Umbilical cord (tissue), 2 donors: ENCODE results near the gene NKX3-2. TPM values are rescaled to one million over a fixed set of nuclear protein-coding genes. Genes with fewer than 3 reads are reported as not detected.
"Not testable (repeated sequence)": the region's sequence is repeated elsewhere in the genome, so short reads cannot be mapped to it uniquely, and the experiment has no call there.

Experiments used
- DNase-seq: peaks from one replicate; pipeline ENCODE4 v3.0.0-alpha.2; 2015; ENCODE audit warnings: low spot score
- total RNA-seq: library from RNA; depleted of rRNA; stranded (reverse); fragments of >200 nt; gene quantifications from one replicate; pipeline ENCODE4 v1.2.3, GENCODE V29; 2014; ENCODE audit warnings: low replicate concordance; ENCODE audit not compliant: insufficient read depth

Gene NKX3-2
- 0.24 TPM for total RNA-seq

GRCh38 chr4:13543839-13544605 lies at the start of gene NKX3-2:
NKX3-2 (minus strand) TSS chr4:13544508; CDS start chr4:13544414, 94 bp downstream.
- peak; percentile 12 for DNase-seq

DNA sequence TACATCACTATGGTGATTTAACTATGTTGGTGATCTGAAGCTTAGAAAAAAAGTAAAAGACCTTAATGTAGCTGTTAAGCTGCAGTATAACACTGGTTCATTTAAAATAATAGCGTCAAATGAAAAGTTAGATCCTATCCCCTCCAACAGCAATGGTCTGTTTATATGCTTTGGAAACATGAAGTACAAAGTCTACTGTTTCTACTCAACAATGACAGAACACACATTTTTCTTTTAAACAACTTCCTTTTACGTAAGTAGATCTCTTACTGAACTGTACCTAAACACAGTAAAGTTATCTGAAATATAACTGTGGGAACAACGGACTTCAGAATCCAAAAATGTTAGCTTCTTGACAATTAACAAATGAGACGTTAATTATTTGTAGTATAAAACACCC lies 47.9 kb upstream of the NKX3-2 start:
- no peak for DNase-seq

DNA sequence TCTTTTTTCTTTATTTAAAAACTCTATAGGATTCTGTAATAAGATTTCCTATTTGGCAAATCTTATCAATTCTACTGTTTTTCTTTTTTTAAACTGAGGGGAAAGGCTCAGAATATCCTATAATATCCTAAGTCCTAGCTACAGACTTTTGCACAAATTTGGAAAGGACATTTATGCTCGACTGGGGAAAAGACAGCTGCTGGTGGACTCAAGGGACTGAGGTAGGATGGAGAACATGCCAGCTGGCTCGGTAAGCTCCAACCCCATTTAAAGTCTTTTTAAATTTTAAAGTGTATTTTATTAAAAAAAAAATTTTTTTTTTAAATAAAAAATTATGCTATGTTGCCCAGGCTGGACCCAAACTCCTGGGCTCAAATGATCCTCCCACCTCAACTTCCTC lies 46.5 kb upstream of the NKX3-2 start:
- no peak for DNase-seq

GRCh38 chr4:13588954-13589353 lies 44.6 kb upstream of the NKX3-2 start:
- DNase-seq, result no peak

- DNase-seq, result no peak
Measured at GRCh38 chr4:13584481-13584880, 40.2 kb upstream of the NKX3-2 start.

DNA sequence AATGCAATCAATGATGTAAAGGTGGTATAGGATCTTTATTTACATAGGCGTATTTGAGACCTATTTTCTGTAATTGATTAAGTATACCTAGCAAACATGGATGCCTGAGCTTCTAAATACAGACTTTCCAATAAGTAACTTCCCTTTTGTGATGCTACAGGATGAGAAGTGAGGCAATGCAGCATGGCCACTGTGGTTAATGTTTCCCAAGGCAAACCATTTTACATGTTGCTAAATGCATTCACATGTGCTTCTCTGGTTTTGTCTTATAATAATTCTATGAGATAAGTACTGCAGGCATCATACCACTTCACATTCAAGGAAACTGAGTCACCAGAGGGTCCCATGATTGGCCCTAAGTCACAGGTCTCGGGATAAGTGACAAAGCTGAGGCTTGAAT lies 35.7 kb upstream of the NKX3-2 start:
- DNase-seq, result no peak

- no peak for DNase-seq
Measured at GRCh38 chr4:13577660-13578059, 33.4 kb upstream of the NKX3-2 start.

- DNase-seq, result no peak
Measured at GRCh38 chr4:13570916-13571315, 26.6 kb upstream of the NKX3-2 start.

DNA sequence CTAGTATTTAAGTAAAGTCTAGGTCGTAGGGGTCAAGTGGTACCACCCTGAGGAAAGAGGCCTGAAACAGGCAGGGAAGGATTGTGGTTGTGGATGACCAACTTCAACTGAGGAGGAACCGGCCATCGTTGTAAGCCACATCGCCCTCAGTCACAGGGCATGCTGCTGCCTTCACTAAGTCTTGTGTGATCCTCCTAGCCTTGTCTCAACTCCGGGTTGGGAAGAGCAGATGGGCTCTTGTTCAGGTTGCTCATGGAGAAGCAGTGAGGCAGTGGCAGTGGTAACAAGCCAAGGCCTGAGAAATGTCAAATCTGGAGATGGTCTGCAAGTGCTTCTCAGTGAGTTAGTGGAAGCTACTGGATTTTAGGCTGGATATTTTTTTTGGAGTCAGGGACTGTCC lies 22.8 kb upstream of the NKX3-2 start:
- DNase-seq, result no peak

DNA sequence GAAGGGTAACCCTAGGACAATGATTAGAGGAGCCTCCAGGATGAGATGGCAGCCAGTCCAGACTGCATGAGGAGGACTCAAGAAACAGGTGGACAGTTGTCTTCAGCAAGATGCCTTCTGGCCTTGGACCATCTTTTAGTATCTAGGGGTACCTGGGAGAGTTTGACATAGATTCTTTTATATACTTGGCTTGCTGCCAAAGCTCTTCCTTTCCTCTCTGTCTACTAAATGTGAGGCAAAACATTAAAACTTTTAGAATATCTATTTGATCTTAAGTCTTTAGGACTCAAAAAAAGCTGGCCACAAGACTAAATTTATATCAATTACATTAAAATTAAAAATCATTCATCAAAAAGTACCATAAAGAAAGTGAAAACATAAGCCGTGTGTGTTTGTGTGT lies 18.6 kb upstream of the NKX3-2 start:
- DNase-seq, result no peak

- no peak for DNase-seq
Measured at GRCh38 chr4:13561673-13562072, 17.4 kb upstream of the NKX3-2 start.

DNA sequence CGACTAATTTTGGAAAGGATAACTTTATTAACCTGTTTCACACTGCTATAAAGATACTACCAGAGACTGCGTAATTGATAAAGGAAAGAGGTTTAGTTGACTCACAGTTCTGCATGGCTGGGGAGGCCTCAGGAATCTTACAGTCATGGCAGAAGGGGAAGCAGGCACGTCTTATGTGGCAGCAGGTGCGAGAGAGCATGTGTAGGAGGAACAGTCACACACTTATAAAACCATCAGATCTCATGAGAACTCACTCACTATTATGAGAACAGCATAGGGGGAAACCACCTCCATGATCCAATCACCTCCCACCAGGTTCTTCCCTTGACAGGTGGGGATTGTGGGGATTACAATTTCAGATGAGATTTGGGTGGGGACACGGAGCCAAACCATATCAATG lies 15.8 kb upstream of the NKX3-2 start:
- DNase-seq, result not testable (repeated sequence)

GRCh38 chr4:13559413-13559812 lies 15.1 kb upstream of the NKX3-2 start:
- DNase-seq, result no peak

DNA sequence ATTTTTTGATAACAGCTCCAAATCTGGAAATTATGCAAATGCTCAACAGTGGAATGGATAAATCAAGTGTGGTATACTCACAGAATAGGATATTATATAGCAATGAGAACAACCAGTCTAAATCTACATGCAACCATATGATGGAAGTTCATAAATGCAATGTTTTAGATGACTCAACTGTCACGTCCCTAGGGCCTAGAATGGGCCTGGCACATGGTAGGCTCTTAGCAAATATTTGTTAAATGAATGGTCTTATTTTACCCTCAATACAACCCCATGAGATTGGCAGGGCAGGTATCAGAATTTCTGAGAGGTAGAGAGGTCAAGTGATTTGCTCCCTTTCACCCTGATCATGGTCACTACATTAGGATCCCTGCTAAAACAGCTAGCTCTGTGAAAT lies 14.6 kb upstream of the NKX3-2 start:
- DNase-seq, result no peak

GRCh38 chr4:13555325-13555724 lies 11.0 kb upstream of the NKX3-2 start:
- DNase-seq, result no peak

DNA sequence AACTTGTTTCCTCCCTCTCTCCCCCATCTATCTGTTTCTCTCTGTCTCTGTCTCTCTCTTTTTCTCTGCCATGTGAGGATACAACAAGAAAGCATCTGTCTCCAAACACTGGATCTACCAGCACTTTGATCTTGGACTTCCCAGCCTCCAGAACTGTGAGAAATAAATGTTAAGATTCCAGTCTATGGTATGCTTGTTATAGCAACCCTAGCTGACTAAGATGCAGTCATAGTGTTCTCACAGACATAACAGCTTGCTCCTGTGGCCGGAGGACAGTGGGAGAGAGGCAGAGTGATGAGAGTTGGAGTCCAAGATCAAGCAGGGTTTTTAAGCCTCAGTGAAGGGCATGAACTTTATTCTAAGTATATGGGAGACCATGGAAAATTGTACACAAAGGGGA lies 8.8 kb upstream of the NKX3-2 start:
- no peak for DNase-seq

GRCh38 chr4:13548984-13549546 lies 4.8 kb upstream of the NKX3-2 start:
- DNase-seq, result peak; percentile 63

- DNase-seq, result no peak
Measured at GRCh38 chr4:13548059-13548983, 4.0 kb upstream of the NKX3-2 start.

DNA sequence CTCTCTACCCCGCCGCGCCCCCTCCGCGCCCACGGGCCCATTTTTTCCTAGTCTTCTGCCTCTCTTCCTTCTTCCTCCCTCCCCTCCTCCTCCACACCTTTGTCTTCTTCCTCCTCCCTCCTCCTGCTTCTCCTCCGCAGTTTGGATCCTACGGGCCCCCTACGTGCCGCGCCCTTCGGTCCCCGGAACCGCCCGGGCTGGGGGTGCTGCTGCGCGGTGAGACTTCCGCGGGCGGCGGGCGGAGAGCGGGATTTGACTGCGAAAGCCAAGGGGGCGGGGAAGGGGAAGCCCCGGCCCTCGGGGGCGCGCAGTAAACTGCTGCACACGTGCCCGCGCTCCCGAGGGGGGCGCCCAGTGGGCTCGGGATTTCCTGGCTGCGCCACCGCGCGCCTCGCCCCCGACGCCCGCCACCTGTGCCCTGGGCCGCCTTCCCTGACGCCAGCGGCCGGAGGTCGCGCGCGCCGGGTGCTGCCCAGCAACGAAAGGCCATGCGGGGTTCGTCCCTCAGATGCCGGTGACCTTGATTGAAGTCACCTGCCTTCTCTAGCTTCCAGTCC lies 3.3 kb upstream of the NKX3-2 start:
- no peak for DNase-seq

DNA sequence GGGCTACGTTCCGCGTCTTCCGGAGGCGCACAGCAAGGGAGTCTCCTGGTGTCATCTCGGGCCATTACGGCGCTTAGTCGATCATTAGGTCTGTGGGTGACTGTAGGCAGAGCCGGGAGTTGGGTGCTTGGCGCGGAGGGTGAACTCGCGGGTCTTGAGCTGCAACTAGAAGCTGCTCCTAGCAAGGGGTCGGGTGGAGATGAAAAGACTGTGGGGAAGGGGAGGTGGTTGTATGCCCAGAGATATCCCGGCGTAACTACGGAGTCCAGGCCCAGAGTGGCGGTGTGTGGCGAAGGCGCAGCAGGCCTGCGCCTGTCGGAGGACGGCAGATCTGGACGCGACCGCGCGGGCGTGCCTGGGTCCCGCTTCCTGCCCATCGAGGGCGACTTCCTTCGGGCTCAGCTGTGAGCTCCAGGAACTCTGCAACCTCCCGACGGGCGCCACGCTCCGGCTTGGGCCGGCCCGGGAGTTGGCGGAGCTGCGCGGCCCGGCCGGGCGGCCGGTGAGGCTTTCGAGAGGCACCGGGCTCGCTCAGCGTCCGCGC lies 2.7 kb upstream of the NKX3-2 start:
- no peak for DNase-seq

GRCh38 chr4:13546142-13546940 lies 2.0 kb upstream of the NKX3-2 start:
- DNase-seq, result no peak
